ENCODE data around the gene VPS4A. TPM values are rescaled to one million over a fixed set of nuclear protein-coding genes. Genes with fewer than 3 reads are reported as not detected.

The VPS4A gene
- total and polyA plus RNA-seq, 10 of the 15 experiments (the other 5 are each of a cell fraction or from before 2014, with no cell fraction given), result 5.2 to 36.3 (median 21.4) TPM

GRCh38 chr16:69344171-69344570 lies 33.0 kb downstream of the VPS4A start:
- H2AFZ ChIP-seq (ENCODE audit: control insufficient read depth, low read depth, low read length), result no peak overlapping the region
- H3K27ac ChIP-seq (ENCODE audit: control insufficient read depth, insufficient read depth), result no peak overlapping the region
- H3K4me2 ChIP-seq (ENCODE audit: control insufficient read depth, insufficient read depth), result no peak overlapping the region
- H3K9me3 ChIP-seq (replicated peaks; ENCODE audit: control insufficient read depth, insufficient read depth, low read length), result no peaks in the 10 kb centered on the region
- peaks cover 0 to 20% of the 10 kb centered on the region in 2 experiments; a peak in 3 of 4 replicates for H3K36me3 ChIP-seq (ENCODE audit: control insufficient read depth in 2 of 2, insufficient read depth in 2 of 2, low read length in 1 of 2)
- H3K4me3 ChIP-seq, result no peak overlapping the region
- RAD21 ChIA-PET (ENCODE audit: unreplicated experiment), result no interaction called here
- H3K4me1 ChIP-seq (ENCODE audit: control insufficient read depth, insufficient read depth, low read length), result peaks cover 14% of the 10 kb centered on the region
- H4K20me1 ChIP-seq (ENCODE audit: control insufficient read depth, insufficient read depth), result peaks cover 4% of the 10 kb centered on the region
- 94% methylated on average over 5 of the region's 5 CpGs for WGBS (ENCODE audit: insufficient coverage, insufficient replicate concordance, low lambda C conversion rate, missing lambda C conversion rate)
- SMC1A ChIA-PET (ENCODE audit: uncharacterized antibody, unreplicated experiment), result interaction anchor here (1.5 kb wide), 1 partner anchor 18 kb away, joined by 3 read pairs; no protein-coding TSS in a partner anchor
- H3K79me2 ChIP-seq (ENCODE audit: control insufficient read depth, insufficient read depth, low read length), result peaks cover 30% of the 10 kb centered on the region
- no peak overlapping the region for H3K9ac ChIP-seq (ENCODE audit: control insufficient read depth, insufficient read depth, low read length)
- CTCF ChIA-PET, result no interaction called here
- in situ Hi-C loops (cut with MboI), result no loop called here
- intact Hi-C loops (cut with micrococcal nuclease; ENCODE audit: unreplicated experiment), result no loop called here
- FAIRE-seq (no peak), ATAC-seq (no peak), DNase-seq (ENCODE audit: low read depth, low spot score) (no peak)
- POLR2A ChIA-PET, result interaction anchor here (0.6 to 1.3 kb wide), 3 partner anchors 10 to 502 kb away, joined by 3 to 4 read pairs (median 3); no protein-coding TSS in a partner anchor
- no TSS peak for BruUV-seq (replicated peaks)
- H3K27me3 ChIP-seq (replicated peaks in 1 of 2; ENCODE audit: control insufficient read depth in 2 of 2, insufficient read depth in 2 of 2, low read length in 1 of 2), result no peaks in the 10 kb centered on the region
- no peak for TF ChIP-seq NR2C2 (IDR thresholded peaks at IDR 0.05; ENCODE audit: borderline replicate concordance, control insufficient read depth, insufficient read length, low read depth)
- no peak for TF ChIP-seq ATF2 (IDR thresholded peaks at IDR 0.05; ENCODE audit: low read length)
- no peak for TF ChIP-seq ZBTB33 (IDR thresholded peaks at IDR 0.05)
- no peak for TF ChIP-seq IRF5 (IDR thresholded peaks at IDR 0.05; ENCODE audit: borderline replicate concordance)
- no peak for TF ChIP-seq KDM1A (IDR thresholded peaks at IDR 0.05; ENCODE audit: borderline replicate concordance)
- no peak for TF ChIP-seq IKZF1 (conservative IDR thresholded peaks at IDR 0.05)
- no peak for TF ChIP-seq RELB (IDR thresholded peaks at IDR 0.05; ENCODE audit: low read depth)
- TF ChIP-seq ZNF592 (IDR thresholded peaks at IDR 0.05), result no peak
- TF ChIP-seq JUND (IDR thresholded peaks at IDR 0.05; ENCODE audit: low read depth, low read length), result no peak
- no peak for TF ChIP-seq NBN (IDR thresholded peaks at IDR 0.05)
- TF ChIP-seq RUNX3 (IDR thresholded peaks at IDR 0.05; ENCODE audit: low read length), result no peak

Measured in GM12878 (cell line).